Activated T-cell treated with anti-CD3 and anti-CD28 coated beads for 24 hours (primary cell): ENCODE measurements around the gene ATR.
"Not testable (repeated sequence)": the region's sequence is repeated elsewhere in the genome, so short reads cannot be mapped to it uniquely, and the experiment has no call there.

Source experiments
- DNase-seq: peaks from one replicate; pipeline ENCODE4 v3.0.0-alpha.2; 2020; ENCODE audit warnings: low read depth

Gene ATR

DNA sequence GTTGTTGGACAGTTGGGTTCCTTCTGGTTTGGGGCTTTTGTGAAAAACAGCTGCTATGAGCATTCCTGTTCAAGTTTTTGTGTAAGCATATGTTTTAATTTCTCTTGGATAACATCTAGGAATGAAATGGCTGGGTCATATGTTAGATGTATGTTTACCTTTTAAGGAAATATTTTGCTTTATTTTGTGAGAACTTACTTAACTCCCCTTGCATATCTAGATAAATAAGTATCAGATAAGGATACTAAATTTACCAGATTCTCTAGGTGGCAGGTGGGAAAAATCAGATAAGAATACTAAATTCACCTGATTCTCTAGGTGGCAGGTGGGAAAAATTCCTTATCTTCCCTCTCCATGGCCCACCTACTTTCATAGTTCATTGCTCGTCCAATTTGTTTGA lies 16.6 kb upstream of the ATR start:
- DNase-seq = no peak

DNA sequence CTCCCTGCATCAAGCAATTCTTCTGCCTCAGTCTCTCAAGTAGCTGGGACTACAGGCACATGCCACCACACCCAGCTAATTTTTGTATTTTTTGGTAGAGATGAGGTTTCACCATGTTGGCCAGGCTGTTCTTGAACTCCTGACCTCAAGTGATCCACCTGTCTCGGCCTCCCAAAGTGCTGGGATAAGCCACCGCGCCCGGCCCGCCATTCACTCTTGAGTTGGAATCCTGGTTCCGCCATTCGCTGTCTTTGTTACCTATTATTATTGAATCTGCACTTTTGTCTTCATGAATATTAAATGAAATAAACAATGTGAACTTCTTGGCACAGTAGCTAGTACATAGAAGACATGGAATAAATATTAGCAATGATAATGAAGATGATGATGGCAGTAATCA lies 13.7 kb upstream of the ATR start:
- not testable (repeated sequence) for DNase-seq

DNA sequence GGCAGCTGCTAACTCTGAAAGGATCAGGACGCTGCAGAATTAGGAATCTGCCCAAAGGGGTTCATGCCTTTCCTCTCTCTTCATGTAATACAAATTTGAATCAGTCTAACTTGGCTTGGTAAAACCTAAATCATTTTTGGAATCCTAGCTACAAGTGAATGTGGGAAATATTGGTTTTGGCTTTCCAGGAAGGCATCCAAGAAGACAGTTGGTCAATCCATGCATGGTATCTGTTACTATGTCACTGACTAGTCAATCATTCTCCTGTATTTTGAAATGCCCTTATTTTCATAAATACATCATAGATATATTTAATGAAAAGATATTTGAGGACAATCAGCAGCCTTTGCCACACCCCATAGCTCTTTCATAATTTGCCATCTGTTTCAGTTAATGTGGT lies 10.2 kb upstream of the ATR start:
- no peak for DNase-seq

DNA sequence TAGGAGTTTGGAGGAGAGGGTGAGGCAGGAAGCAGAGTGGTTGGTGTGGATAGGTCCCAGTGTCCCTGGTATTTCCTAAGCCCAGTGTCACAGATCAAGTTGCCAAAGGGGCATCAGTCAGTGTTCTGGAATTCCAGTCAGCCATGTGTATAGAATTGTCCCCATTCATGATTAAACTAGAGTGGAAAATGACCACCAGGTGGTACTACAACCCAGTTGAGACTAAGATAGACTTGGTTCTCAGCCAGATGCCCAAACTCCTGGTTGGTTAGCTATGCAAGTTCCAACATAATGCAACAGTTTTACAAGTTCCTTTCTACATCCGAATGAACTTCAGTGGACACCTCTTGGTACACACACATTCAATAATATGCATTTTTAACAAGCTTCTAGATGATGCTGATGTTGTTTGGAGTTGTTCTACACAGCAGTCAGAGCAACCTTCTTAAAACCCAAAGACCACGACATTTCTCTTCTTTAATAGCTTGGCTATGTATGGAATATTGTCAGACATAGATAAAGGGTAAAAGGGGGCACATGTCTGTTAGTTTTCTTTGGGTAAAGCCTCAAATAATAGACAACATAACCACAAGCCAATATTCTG lies 8.4 kb upstream of the ATR start:
- DNase-seq = no peak

DNA sequence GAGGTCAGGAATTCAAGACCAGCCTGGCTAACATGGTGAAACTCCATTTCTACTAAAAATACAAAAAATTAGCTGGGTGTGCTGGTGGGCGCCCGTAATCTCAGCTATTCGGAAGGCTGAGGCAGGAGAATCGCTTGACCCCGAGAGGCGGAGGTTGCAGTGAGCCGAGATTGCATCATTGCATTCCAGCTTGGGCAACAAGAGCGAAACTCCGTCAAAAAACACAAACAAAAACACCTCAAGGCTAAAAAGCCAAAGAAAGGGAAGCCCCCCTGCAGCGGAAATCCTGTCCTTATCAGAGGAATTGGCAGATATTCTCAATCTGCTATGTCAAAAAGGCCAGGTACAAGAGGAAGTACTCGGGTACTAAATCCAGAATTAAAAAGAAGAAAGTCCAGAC lies 2.5 kb upstream of the ATR start:
- not testable (repeated sequence) for DNase-seq

DNA sequence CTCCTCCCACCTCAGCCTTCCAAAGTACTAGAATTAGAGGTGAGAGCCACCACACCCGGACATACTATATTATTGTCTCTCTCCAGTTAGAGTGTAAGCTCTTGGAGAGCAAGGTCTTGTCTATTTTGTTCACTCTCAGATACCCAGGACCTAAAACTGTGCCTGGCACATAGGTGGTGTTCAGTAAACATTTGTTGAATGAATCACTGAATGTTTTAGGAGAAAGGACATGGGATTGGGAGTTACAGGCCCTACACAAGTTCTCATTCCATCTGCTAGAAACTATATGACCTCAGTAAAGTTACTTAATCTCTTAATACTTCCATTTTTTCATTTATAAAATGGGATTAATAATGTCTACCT lies 1.5 kb upstream of the ATR start:
- no peak for DNase-seq

DNA sequence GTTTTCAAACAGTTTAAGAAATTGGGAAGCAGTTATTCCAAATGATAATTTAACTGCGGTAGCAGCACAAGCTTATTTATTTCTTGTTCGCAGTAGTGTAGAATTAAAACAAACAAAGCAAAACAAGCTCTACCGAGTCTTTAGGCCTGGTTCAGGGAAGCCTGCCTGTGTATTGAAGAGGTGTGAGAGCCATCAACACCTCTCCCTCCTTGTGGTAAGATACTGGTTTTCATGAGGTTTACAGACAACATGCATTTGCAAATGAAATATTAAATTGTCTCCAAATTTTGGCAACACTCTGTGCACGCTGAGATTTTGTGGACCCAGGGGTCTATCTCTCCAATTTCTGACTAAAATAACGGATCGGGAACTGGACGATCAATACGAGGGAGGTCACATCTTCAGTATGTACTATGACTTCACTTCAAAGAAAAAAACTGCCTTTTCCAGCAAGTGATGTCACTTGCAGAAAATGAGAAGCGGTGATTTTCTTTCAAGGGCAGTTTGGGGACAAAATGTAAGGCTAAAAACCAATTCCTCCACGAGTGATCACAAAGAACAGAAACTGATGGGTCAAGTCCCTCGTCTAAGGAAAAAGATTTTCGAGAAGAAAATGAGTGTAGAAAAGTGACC lies 721 bp downstream of the ATR start:
- DNase-seq = no peak

DNA sequence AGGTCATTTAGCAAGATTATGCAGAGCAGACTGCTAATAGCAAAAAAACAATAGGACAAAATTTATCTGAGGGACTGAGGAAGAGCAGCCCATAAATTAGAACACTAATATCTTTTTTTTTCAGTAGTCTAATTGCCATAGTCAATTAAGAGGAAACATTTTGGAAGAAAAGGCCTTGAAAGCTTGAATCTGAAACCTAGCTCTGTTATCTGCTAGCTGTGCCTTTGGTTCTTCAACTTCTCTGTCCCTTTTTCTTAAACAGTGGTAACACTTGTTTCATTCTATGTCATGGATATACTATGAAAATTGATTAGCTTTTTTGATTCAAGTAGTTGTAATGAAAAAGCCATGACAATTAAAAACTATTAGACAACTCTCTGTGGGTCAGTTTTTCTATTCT lies 1.7 kb downstream of the ATR start:
- no peak for DNase-seq

DNA sequence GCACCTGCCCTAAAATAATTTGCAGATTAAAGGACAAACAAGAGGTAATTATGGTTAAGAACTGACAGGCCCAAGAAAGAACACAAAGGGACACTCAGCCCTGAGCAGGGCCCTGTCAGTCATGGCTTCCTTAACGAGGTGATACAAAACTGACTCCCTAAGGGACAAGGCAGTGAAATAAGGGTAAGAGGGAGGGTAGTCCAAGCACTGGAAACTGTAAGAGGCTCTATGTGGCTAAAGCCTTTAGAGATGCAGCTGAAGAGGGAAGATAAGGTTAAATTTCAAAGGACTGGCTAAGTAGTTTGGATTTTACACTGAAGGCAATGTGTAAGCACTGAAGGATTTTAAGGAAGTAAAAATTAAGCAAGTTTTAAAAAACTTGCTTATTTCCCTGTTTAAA lies 3.9 kb downstream of the ATR start:
- no peak for DNase-seq

DNA sequence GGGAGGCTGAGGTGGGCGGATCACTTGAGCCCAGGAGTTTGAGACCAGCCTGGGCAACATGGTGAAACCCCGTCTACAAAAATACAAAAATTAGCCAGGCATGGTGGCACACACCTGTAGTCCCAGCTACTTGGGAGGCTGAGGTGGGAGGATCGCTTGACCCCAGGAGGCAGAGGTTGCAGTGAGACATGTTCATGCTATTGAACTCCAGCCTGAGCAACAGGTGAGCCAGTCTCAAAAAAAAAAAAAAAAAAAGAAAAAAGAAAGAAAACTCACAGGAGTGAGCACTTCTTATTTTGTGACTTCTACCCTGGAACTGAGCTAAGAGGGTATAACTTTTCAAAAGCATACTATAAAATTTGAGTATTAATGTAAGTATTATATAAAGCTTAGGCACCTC lies 4.3 kb downstream of the ATR start:
- not testable (repeated sequence) for DNase-seq

DNA sequence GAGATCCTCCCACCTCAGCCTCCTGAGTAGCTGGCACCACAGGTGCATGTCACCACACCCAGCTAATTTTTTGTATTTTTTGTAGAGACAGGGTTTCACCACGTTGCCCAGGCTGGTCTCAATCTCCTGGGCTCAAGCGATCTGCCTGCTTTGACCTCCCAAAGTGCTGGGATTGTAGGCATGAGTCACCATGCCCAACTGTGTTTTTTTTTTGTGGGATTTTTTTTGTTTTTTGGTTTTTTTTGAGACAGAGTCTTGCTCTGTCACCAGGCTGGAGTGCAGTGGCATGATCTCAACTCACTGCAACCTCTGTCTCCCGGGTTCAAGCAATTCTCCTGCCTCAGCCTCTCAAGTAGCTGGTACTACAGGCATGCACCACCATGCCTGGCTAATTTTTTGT lies 9.1 kb downstream of the ATR start:
- not testable (repeated sequence) for DNase-seq

DNA sequence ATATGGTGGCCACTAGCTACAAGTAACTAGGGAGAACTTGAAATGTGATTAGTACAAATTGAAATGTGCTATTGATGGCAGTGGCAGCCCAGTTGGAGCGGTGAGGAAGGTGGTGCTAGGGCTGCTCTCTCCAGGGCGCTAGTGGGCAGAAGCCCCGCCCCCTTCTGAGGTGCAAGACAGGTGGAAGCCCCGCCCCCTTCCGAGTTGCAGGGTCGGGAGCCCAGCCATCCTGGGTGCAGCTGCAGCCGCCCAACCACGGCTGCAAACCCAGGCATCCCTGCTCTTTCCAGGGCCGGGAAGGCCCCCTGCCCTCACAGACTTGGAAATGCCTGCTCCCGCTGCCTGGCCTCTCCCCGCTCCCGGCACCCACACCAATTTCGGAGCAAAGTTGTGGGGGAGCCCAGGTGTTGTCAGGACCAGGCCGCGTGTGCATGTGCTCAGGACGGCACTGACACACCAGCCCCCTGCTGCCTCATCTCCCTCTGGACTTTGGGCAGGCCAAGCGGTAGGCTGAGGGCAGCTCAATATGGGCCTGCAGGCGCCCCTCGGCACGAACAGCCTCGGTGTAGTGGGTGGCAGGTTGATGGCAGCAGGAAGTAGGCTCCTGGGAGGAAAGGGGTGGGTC lies 10.0 kb downstream of the ATR start:
- DNase-seq = no peak

DNA sequence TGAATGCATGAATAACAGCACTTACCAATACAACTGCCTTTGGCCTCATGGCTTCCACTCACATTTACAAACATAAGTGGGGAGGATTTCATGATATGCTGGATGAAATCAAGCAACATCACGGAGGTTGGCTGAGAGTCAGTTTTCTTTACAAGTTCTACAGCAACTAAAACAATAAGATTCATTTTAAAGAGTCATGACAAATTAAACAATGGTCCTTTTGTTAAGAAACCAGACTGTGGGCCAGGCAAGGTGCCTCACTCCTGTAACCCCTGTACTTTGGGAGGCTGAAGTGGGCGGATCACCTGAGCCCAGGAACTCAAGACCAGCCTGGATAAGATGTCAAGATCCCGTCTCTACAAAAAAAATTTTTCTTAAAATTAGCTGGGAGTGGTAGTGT lies 12.4 kb downstream of the ATR start:
- DNase-seq = no peak

DNA sequence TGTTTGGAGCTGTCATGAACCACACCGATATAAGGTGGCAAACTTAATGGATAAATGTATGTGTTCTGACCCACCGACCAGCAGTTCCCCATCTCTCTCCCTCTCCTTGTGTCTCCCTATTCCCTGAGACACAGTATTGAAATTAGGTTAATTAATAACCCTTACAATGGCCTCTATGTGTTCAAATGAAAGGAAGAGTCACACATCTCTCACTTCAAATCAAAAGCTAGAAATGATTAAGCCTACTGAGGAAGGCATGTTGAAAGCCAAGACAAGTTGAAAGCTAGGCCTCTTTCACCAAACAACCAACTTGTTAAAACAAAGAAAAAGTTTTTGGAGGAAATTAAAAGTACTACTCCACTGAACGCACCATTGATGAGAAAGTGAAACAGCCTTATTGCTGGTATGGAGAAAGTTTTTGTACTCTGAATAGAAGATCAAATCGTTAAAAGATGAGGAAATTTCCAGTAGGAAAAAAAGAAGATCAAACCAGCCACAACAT lies 15.0 kb downstream of the ATR start:
- no peak for DNase-seq

DNA sequence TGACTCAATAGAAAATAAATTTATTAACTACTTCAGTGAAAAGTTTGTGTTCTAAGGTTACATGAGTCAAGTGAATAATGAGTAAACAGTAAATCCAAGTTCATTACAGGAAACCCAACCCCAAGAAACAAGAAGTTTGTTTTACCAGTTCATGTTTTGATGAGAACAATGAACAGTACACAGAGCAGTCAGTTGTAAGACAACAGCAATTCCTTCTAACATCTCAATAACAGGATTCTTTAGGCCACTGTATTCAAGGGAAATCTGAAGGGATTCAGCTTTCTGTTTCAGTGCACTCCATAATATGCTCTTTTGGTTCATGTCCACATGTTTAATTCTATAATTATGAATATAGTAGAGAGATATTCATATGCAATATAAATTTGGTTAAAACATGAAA lies 18.4 kb downstream of the ATR start:
- DNase-seq = no peak

DNA sequence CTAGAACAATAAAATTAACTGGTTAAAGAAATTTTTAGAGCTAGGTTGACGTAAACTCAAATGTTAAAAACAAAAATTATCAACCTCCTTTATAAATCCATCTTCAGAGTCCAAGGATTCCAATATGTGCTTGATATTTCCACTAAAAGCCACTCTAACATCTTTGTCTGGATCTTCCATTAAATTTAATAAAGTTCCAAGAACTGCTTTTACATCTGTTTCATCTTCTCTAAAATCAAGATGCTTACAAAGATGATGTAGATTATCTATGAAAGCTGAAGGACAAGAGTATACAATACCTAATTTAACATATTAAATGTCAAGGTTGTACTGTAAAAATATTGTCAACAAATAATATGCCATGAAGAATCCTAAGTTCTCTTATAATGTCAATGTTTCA lies 24.8 kb downstream of the ATR start:
- DNase-seq = no peak

DNA sequence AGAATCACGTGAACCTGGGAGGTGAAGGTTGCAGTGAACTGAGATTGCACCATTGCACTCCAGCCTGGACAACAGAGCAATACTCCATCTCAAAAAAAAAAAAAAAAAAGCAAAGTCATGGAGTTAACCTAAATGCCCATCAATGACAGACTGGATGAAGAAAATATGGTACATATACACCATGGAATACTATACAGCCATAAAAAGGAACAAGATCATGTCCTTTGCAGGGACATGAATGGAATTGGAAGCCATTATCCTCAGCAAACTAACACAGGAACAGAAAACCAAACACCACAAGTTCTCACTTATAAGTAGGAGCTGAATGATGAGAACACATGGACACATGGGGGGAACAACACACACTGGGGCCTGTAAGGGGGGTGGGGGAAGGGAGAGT lies 26.0 kb downstream of the ATR start:
- DNase-seq = not testable (repeated sequence)

DNA sequence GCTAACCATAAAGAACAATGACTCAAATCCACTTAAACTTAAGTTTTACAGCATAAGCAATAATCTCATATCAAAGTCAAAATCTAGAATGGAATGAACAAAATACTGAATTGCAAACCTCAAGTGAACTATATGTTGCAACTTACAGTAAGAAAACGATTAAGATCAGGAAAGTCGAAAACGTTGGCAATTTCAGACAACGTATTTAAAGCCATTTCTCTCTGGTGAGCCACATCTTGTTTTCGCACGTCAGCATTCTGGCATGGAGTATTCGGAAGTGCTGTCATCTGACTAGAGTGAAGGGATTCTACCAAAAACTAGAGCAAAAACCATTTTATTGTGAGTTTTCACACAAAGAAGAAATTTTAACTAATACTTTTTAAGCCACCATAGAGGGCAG lies 28.5 kb downstream of the ATR start:
- DNase-seq = no peak

DNA sequence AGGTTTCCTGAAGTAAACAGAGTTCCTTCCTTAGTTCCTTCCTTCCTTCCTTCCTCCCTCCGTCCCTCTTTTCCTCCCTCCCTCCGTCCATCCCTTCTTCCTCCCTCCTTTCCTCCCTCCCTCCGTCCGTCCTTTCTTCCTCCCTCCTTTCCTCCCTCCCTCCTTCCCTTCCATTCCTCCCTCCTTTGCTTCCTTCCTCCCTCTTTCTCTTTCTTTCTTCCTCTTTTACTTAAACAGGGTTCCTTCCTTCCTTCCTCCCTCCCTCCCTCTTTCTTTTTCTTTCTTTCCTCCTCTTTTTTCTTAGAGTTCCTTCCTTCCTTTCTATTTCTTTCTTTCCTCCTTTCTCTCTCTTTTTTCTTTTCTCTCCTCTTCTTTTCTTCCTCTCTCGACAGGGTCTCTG lies 35.2 kb downstream of the ATR start:
- DNase-seq = no peak

DNA sequence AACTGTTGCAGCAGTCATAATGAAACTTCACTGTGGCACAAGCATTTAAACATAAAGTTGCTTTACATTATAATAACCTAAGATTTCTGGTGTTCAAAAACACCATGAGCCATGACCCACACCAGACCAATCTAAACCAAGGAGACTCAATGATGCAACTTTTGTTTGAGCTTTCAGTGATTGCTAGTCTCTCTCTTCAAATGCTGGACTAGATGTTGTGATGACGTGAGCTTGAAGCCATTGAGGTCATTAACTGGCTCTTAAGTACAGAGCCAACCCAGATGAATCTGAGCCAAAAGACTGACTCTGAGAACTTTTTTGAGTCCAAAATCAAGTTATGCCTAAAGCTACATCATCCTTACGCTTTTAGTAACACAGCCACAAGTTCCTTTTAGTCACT lies 36.5 kb downstream of the ATR start:
- no peak for DNase-seq

DNA sequence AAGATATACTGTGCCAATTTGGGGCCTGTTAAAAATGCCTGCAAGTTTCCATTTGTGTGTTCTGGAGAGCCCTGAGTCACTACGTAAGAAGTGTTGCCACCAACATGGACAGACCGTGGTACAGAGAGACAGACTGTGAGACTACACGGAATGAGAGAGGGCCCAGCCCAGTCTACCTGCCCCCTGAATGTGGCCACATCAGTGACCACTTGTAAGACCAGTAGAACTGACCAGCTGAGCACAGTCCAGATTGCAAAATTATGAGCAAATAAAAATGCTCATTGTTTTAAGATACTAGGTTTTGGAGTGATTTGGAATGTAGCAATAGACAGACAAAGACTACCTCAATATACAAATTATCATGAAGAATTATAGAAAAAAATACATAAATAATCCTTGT lies 42.0 kb downstream of the ATR start:
- no peak for DNase-seq

DNA sequence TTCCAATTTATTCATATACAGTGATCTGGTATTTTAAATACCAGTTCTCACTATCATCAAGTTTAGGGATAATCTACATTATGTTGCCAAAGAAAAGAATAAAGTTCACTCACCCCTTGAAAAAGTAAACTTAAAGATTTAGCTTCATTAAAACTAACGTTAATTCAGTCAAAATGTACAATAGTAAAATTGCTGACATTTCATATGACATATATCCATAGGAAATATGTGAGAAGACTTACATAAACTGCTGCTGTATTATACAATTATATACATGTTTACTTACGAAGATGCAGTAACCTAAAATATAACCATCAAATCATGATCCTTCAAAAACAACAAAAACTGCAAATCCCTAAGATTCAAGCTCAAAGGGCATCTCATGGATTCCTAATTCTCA lies 44.0 kb downstream of the ATR start:
- DNase-seq = no peak

DNA sequence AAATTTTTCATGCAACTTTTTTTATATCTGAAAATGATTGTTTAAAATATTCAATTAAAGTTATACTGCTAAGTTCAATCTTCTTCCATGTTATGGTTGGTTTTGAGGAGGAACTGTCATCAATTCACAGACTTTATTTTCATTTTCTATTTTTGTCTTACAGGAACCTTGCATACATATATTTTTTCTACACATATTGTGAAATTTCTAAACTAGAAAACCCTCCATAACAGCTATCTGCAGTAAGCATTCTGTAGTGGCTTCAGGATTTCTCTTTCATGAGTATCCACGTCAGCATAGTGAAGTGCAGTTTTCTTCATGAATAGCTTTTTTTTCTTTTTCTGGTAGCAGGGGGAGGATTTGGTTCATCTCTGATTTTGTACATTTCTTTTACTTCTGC lies 48.2 kb downstream of the ATR start:
- DNase-seq = no peak
